Measurements from ENCODE around the gene HBA1.

DNA sequence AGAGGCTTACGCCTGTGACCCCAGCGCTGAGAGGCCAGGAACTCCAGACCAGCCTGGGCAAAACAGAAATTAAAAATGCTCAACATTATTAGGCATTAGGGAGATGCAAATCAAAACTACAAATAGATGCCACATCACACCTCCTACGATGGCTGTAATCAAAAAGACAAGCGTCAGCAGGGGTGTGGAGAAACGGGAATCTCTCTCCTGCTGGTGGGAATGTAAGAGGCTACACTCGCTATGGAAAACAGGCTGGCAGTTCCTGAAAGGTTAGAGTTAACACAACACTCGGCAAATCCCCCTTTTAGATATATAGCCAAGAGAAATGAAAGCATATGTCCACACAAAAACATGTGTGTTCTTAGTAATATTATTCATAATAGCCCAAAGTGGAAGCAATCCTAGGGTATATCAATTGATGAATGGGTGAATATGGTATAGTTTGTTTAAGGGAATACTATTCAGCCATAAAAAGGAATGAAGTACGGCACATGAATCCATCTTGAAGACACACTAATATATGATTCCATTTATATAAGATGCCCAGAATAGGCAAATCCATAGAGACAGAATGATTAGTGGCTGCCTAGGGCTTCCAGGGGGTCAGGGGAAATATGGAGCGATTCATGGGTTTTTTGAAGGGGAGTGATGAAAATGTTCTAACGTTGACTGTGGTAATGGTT lies 36.2 kb upstream of the HBA1 start:
- no peak for TF ChIP-seq PPARA (CRISPR knock-in tag; IDR thresholded peaks at IDR 0.05; ENCODE audit: borderline replicate concordance)
- TF ChIP-seq, protein P1, sequence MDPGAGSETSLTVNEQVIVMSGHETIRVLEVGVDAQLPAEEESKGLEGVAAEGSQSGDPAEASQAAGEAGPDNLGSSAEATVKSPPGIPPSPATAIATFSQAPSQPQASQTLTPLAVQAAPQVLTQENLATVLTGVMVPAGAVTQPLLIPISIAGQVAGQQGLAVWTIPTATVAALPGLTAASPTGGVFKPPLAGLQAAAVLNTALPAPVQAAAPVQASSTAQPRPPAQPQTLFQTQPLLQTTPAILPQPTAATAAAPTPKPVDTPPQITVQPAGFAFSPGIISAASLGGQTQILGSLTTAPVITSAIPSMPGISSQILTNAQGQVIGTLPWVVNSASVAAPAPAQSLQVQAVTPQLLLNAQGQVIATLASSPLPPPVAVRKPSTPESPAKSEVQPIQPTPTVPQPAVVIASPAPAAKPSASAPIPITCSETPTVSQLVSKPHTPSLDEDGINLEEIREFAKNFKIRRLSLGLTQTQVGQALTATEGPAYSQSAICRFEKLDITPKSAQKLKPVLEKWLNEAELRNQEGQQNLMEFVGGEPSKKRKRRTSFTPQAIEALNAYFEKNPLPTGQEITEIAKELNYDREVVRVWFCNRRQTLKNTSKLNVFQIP (CRISPR knock-in tag; IDR thresholded peaks at IDR 0.05; ENCODE audit: borderline replicate concordance, low read depth): no peak
- TF ChIP-seq, protein P2, sequence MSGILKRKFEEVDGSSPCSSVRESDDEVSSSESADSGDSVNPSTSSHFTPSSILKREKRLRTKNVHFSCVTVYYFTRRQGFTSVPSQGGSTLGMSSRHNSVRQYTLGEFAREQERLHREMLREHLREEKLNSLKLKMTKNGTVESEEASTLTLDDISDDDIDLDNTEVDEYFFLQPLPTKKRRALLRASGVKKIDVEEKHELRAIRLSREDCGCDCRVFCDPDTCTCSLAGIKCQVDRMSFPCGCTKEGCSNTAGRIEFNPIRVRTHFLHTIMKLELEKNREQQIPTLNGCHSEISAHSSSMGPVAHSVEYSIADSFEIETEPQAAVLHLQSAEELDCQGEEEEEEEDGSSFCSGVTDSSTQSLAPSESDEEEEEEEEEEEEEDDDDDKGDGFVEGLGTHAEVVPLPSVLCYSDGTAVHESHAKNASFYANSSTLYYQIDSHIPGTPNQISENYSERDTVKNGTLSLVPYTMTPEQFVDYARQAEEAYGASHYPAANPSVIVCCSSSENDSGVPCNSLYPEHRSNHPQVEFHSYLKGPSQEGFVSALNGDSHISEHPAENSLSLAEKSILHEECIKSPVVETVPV (CRISPR knock-in tag; IDR thresholded peaks at IDR 0.05): no peak
- TF ChIP-seq SNAI2 (CRISPR knock-in tag; IDR thresholded peaks at IDR 0.05): no peak
- no peak for TF ChIP-seq ZC3H10 (CRISPR knock-in tag; IDR thresholded peaks at IDR 0.05)
